Stimulated activated CD8-positive, alpha-beta memory T cell treated with anti-CD3 and anti-CD28 coated beads, Interleukin-15, amount 100 ng/mL, for 4 hours (primary cell): ENCODE results near the gene OR8B4.
"Not testable (repeated sequence)": the region's sequence is repeated elsewhere in the genome, so short reads cannot be mapped to it uniquely, and the experiment has no call there.

Source experiments
- DNase-seq, 2 donors: peaks; one replicate each; pipeline ENCODE4 v3.0.0-alpha.2; 2020; ENCODE audit warnings: low read depth in 2 of 2

The OR8B4 gene

DNA sequence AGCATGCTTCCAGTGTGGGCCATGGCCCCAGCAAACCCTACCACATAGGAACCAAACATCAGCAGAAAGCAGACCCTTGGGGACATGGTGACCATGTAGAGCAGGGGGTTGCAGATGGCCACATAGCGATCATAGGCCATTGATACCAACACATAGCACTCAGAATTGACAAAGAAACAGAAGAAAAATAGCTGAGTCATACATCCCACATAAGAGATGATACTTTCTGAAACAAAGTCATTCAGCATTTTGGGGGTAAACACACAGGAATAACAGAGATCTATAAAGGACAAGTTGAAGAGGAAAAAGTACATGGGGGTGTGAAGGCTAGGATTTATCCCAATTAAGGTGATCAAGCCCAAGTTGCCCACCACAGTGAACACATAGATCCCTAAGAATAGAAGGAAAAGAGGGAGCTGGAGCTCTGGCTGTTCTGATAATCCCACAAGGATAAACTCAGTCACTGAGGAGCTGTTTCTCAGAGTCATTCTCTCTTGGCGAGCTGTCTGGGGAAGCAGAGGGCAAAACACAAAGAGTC, at the start of gene OR8B4:
OR8B4 (minus strand) TSS at position 488 of the 538 bp plus-strand sequence; CDS start at position 488, 0 bp downstream.
- no peak for DNase-seq

DNA sequence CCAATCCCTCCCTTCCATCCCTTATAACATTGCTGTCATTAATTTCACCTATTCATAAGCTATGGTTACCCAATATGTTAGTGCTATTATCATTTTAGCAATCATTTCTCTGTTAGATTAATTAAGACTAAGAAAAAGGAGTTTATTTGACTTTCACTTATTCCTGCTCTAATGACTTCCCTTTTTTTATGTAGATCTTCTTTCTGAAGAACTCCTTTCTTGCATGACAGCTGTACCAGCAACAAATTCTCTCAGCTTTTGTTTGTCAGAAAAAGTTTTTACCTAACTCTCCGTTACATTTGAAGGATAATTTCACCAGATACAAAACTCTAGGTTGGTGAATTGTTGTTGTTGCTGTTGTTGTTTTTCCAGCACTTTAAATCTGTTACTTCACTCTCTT, 49.4 kb upstream of the OR8B4 start:
- DNase-seq, result no peak

DNA sequence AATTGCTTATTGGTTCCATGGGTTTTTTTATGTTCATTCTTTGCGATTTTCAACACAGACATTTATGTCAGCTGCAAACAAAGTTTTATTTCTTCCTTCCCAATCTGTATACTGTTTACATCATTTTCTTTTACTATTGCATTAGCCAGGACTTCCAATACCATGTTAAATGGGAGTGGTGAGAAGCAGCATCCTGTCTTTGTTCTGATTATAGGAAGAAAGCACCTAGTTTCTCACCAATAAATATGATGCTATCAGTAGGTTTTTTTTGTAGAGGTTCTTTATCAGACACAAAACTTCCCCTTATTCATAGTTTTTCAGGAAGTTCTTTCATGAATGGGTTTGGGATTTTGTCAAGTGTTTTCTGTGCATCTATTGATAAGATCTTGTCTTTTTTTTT, 48.8 kb upstream of the OR8B4 start:
- DNase-seq, result no peak

- DNase-seq, result no peak
Measured at GRCh38 chr11:124470561-124471227, 46.0 kb upstream of the OR8B4 start.

DNA sequence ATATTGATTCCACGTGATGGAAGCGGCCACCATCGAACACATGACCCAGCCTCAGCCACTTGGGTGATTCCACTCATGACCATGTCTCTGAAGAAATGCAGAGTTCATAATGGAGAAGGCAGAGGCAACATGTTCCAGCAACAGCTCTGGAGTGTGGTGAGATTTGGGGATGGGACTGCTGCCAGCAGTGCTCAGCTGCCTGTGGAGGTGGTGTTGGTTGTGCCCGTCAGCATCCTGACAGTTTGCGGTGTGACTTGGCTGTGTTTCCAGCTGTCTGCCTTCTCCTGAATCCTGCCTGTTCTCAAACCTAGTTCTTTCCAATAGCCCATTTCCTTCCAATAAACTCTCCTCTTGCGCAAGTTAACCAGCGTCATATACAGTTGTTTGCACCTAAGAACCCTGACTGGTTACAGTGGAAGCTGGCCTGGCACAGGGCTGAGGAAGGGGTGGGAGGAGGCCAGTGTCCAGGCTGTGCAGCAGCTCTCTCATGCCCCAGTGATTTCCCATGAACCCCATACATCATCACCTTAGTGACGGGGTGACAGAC, 42.8 kb upstream of the OR8B4 start:
- no peak for DNase-seq

GRCh38 chr11:124465368-124465767, 40.7 kb upstream of the OR8B4 start:
- DNase-seq, result no peak

DNA sequence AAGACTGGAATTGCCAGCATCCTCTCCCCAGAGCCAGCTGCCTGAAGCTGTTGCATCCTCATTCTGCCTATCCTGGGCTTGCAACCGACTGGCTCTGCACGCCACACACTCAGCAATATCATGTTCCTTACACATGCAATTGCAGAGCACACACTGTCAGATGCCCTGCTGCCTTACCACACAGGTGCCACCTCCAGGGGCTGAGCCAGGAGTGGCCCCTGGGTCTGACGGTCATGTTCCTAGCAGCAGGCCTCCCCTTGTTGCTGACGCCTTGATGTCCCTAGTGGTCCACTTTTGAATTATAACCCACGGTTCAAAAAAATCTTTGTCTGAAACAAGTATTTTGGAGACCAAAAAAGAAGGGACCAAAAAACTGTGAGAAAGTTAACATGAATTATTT, 39.3 kb upstream of the OR8B4 start:
- no peak for DNase-seq

- no peak for DNase-seq
Measured at GRCh38 chr11:124463324-124463723, 38.7 kb upstream of the OR8B4 start.

GRCh38 chr11:124460459-124460858, 35.8 kb upstream of the OR8B4 start:
- DNase-seq, result no peak

DNA sequence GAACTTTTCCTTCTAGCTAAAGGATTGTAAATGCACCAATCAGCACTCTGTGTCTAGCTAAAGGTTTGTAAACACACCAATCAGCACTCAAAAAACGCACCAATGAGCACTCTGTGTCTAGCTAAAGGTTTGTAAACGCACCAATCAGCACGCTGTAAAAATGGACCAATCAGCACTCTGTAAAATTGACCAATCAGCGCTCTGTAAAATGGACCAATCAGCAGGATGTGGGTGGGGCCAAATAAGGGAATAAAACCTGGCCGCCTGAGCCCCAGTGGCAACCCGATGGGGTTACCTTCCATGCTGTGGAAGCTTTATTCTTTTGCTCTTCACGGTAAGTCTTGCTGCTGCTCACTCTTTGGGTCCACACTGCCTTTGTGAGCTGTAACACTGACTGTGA, 34.7 kb upstream of the OR8B4 start:
- not testable (repeated sequence) for DNase-seq

GRCh38 chr11:124454552-124454951, 29.9 kb upstream of the OR8B4 start:
- no peak for DNase-seq

DNA sequence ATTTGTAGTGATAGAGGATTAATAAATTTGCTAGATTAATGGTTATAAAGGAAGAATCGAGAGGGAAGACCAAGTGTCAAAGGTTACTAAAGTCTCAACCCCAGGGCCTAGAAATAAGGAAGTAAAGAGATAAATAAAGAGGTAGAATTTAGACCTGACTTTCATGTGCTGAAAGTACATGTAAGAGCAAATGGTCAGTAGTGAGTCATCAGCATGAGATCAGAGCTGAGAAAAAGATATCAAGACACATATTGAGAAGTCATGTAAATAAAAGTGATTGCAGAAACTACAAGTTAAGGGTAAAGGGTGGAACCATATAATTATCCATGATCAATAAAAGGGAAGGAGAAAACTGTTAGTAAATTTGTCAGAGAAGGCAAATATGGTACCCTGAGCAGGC, 22.2 kb upstream of the OR8B4 start:
- no peak for DNase-seq

GRCh38 chr11:124445646-124446150, 21.0 kb upstream of the OR8B4 start, which contains the start of gene OR8B8:
TSS of gene OR8B8 (minus strand) at chr11:124445696. CDS start at chr11:124441085, 4,611 bp downstream.
- DNase-seq, result no peak

- no peak for DNase-seq
Measured at GRCh38 chr11:124442847-124443246, 18.2 kb upstream of the OR8B4 start.

DNA sequence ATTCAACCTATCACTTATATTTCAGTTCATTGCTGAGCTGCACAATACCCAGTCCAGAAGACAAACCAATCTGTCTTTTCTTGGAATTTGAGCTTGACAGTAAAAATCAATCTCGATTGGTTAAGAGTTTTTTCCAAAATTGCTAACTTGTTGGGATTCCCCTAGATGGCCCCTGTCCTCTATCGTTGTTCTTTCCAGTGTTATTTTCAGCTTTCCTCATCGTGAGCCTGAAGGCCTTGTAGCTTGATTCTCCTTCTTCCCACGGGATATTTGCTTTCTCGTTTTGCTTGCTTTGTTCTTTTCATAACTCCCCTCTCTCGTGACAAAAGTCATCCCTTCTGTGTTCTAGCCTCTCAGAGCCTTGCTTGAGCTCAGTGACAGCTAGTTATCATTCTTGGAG, 17.8 kb upstream of the OR8B4 start:
- DNase-seq, result no peak

DNA sequence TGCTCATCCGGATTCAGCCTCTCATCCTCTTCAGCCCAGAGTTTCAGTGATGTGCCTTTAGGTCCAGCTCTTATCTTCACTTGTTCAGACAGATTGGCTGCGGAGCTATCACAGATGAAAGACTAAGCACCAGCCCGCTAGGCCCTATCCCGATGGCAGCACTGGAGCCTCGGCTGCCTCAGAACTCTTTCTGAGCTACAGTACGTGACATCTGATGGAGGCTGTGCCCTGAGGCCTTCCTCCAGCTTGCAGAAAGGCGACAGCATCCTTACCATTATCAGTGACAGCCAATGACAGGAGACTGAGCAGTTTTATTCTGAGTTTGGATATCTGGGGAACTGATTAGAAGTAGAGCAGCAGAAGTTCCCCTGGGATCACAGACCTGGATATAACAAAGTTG, 16.8 kb upstream of the OR8B4 start:
- DNase-seq, result no peak

- DNase-seq, result no peak
Measured at GRCh38 chr11:124441081-124441480, 16.4 kb upstream of the OR8B4 start.

DNA sequence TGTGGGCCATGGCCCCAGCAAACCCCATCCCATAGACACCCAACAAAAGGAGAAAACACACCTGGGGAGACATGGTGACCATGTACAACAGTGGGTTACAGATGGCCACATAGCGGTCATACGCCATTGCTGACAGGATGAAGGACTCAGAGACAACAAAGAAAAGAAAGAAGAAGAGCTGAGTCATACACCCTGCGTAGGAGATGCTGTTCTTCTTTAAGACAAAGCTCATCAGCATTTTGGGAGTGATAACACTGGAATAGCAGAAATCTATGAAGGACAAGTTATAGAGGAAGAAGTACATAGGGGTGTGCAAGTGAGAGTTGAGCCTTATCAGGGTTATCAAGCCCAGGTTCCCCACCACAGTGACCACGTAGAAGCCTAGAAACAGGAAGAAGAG, 15.9 kb upstream of the OR8B4 start:
- no peak for DNase-seq

- no peak for DNase-seq
Measured at GRCh38 chr11:124434699-124435098, 10.0 kb upstream of the OR8B4 start.

DNA sequence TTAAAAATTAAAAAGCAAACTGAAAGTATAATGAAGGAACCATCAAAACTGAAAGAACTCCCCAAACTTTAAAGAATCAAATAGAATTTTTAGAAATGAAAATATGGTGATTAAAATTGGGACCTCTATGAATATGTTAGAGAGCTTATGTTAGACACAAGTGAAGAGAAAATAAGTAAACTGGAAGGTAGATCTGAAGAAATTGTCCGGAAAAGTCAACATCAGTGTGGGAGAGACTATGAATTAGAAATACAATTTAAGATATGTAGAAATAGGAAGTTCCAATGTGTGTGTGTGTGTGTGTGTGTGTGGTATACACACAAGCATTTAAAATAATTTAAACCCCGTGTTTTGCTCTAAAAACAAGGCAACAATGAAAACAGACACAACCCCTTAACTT, 4.9 kb upstream of the OR8B4 start:
- no peak for DNase-seq

DNA sequence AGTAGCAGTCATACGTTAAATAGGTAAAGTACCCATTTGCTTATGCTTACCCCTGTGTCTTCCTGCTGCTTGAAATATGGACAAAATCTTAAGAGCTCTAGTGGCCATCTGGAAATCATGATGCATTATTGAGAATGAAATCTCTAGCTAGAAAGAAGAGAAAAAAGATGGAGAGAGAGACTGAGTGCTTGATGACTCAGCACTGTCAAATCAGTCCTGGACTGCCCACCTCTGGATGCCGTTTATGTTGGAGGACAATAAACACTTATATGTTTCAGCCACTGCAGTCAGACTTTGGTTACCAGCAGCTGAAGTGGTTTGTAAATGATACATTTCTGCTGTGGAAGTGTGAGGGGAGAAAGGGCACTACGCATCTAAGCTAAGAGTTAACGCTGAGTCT, 3.6 kb downstream of the OR8B4 start:
- no peak for DNase-seq

GRCh38 chr11:124415356-124415923, 9.2 kb downstream of the OR8B4 start:
- no peak for DNase-seq

DNA sequence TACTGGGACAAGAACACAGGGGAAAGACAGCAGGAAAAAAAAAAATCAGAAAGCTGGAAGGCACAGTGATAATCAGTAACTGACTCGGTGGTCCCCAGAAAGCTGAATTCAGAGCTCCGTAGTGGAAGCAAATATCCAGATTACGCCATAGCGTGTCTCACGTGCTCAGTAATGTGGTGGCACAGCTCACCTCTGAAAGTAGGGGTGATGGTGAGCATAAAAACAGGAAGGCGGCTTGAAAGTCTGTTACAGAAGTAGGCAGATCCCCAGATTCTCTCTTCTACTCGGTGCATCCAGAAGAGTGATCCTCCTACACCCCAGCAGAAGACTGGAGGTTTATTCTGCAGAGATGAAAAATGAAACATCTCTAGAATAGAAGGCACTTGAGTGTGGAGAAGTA, 14.8 kb downstream of the OR8B4 start:
- DNase-seq, result no peak
